GM10248 (cell line): ENCODE measurements around the gene RANBP1.

Experiments
- CTCF ChIA-PET: fragments of 300-600 bp; sonication (Branson Sonifier 250); formaldehyde crosslinking; extraction: SDS; loops from one replicate; lab custom pipeline; 2021; ENCODE audit warnings: antibody characterized with exemption; lab: Yijun Ruan, JAX
- POLR2A ChIA-PET: fragments of 350-650 bp; sonication (Branson Sonifier 250); formaldehyde crosslinking; extraction: SDS; loops from one replicate; lab custom pipeline; 2020; ENCODE audit warnings: antibody characterized with exemption; lab: Yijun Ruan, JAX
- DNase-seq: peaks from one replicate; pipeline ENCODE4 v3.0.0; 2012; ENCODE audit errors: extremely low spot score
- TF ChIP-seq, protein P1 (sequence below): IDR thresholded peaks from 2 replicates; pipeline ENCODE4 v1.5.1; 2012; ENCODE audit warnings: mild to moderate bottlenecking, low read depth; ENCODE audit errors: extremely low read depth, missing control alignments, control extremely low read depth

The RANBP1 gene

DNA sequence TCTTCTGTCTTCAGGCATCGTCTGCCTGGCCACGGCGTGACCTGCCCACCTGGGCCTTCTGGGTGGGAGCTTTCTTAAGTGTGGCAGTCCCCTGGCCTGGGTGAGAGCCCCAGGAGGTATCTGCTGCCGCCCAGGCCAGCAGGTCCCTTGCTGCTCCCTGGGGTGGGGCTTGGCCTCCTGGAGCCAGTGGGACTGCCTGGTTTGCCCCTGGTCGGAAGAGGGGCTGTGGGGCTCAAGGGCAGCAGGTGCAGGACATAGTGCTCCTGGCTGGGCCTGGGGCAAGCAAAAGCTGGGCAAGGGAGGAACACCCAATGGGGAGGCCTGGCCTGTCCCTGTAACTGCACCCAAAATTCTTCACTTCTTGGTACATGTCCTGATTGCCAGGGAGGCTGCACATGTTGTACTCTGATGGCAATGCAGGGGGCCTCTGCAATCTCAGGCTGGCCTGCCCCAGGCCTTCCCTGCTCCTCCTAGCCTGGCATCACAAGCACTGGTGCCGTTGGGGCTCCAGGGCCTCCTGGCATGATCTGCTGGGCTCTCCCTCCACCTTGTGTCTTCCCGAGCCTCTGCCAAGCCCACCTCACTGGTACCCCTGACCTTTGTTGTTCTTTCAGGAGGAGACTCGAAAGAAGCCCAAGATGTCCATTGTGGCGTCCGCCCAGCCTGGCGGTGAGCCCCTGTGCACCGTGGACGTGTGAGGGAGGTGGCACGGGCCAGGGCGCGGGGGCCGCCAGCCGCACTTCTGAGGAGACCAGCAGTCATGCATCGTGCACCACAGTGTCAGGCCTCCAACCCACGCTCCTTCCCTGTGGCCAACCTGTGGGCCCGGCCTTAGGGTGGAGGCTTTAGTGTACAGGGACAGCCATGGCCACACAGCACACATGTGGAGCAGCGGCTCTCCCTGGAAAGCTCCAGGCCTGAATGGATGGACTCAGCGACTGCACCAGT lies 6.2 kb upstream of the RANBP1 start:
- ChIA-PET CTCF (interaction anchor here (1.3 kb wide), 1 partner anchor 146 kb away, joined by 3 read pairs; no protein-coding TSS in a partner anchor), POLR2A (no interaction called here)
- no peak for DNase-seq
- TF ChIP-seq, protein P1, sequence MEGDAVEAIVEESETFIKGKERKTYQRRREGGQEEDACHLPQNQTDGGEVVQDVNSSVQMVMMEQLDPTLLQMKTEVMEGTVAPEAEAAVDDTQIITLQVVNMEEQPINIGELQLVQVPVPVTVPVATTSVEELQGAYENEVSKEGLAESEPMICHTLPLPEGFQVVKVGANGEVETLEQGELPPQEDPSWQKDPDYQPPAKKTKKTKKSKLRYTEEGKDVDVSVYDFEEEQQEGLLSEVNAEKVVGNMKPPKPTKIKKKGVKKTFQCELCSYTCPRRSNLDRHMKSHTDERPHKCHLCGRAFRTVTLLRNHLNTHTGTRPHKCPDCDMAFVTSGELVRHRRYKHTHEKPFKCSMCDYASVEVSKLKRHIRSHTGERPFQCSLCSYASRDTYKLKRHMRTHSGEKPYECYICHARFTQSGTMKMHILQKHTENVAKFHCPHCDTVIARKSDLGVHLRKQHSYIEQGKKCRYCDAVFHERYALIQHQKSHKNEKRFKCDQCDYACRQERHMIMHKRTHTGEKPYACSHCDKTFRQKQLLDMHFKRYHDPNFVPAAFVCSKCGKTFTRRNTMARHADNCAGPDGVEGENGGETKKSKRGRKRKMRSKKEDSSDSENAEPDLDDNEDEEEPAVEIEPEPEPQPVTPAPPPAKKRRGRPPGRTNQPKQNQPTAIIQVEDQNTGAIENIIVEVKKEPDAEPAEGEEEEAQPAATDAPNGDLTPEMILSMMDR, result no peak

DNA sequence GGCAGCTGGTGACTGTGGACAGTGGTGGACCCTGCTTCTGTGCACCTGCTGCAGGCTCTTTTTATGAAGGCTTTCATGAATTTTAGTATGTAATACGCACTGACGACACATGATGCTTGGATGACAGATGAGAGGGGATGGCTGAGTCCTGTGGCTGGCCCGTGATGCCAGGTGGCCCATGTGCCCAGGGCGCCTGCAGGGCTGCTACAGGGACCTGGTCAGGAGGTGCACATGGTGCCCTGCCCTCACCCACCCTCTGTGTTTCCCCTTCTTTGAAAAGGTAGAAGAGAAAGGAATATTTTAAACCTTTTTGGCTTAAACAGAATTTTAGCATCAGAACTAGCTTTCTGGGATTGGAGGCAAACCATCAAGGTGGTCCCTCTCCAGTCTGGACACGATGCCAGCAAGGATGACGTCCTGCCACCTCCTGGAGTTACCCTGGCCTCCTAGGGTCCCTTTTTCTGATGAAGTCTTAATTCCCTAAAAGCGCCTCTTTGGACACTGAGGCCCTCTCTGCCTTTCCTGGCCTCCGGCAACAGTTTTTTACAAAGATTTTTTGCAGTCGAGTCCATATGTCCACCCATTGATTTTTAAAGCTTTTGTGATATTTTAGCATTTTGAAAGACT lies 5.4 kb upstream of the RANBP1 start:
- POLR2A ChIA-PET, result no interaction called here
- TF ChIP-seq, protein P1, result no peak
- CTCF ChIA-PET, result interaction anchor here (0.8 to 1.3 kb wide), 5 partner anchors 16 to 146 kb away, joined by 3 to 4 read pairs (median 3); no protein-coding TSS in a partner anchor
- DNase-seq, result no peak

DNA sequence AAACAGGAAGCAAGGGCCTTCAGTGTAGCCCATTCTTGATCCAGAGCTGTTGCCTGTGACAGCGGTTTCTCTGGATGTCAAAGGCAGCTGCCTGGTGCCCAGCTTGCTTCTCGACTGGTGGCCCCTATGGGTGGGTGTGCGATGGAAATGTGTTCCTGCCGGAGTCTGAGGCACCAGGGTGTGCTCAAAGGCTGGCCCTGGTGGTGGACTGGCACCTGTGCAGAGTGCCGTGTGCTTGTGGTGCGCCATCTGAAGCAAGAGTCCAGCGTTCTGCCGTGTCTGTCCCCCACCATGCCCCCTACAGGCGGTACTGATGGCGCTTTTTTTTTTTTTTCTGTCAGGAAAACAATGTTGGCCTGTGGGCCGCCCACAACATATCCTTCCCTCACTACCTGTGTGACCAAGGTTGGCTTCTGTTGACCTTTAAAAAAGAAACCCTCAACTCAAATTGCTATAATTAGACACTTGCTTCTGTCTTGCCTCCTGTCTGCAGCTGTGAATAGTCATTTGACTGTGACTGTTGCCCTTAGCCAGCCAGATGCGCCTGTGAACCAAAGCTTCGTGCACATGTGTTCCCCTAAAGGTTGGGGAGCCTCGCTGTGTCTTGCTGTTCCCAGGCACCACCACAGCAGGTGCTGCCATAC lies 4.7 kb upstream of the RANBP1 start:
- ChIA-PET POLR2A (interaction anchor here (0.6 kb wide), 1 partner anchor 86 kb away, joined by 3 read pairs; no protein-coding TSS in a partner anchor), CTCF (interaction anchor here (0.7 to 1.6 kb wide), 8 partner anchors 17 to 147 kb away, joined by 3 to 4 read pairs (median 3); no protein-coding TSS in a partner anchor)
- peak; percentile 68 for DNase-seq

DNA sequence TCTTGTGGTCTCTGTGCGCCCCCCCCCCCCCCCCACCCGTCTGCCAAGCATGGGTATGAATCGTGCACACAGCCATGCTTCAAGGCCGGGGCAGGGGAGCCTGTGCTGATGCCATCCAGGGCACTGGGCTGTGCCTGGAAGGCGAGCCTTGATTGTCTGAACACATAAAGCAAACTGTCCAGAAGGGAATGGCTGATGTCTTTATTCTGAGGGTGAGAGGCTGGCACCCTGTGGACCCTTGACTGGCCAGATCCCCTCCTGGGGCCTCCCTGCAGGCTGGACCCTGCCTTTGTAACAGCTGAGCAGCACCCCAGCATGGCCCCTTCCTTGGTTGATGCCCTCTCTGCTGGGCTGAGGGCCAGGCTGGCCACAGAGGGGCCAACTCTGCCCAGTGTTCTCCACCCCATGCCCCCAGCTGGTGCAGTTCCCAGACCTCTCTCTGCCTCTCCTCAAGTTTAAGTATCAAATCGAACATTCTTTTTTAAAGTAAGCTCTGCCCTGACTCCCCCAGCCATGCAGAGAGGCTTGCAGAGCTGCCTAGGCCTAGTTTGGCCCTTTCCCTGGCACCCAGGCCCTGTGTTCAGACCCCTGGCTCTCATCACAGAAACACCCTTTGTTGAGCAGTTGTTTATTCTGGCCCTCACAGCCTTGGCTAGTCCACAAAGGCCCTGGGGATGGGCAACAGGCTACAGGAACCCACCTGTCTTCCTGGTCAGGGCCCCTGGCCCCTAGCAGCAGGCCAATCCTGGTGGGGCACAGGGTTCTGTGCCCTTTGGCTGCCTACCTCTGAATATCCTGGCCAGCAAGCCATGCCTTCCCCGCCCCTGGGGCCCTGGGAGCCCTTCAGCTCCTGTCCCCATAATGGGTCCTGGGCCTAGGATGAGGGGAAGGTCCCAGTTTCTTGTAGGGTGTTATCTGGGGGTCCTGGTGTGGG lies 3.9 kb upstream of the RANBP1 start:
- TF ChIP-seq, protein P1, result no peak
- CTCF ChIA-PET, result interaction anchor here (0.7 to 1.6 kb wide), 3 partner anchors 17 to 142 kb away, joined by 3 to 4 read pairs (median 3); no protein-coding TSS in a partner anchor
- DNase-seq, result no peak
- POLR2A ChIA-PET, result no interaction called here

More for the DNA sequence above, 4.7 kb upstream of the RANBP1 start:
- TF ChIP-seq, protein P1, result no peak

DNA sequence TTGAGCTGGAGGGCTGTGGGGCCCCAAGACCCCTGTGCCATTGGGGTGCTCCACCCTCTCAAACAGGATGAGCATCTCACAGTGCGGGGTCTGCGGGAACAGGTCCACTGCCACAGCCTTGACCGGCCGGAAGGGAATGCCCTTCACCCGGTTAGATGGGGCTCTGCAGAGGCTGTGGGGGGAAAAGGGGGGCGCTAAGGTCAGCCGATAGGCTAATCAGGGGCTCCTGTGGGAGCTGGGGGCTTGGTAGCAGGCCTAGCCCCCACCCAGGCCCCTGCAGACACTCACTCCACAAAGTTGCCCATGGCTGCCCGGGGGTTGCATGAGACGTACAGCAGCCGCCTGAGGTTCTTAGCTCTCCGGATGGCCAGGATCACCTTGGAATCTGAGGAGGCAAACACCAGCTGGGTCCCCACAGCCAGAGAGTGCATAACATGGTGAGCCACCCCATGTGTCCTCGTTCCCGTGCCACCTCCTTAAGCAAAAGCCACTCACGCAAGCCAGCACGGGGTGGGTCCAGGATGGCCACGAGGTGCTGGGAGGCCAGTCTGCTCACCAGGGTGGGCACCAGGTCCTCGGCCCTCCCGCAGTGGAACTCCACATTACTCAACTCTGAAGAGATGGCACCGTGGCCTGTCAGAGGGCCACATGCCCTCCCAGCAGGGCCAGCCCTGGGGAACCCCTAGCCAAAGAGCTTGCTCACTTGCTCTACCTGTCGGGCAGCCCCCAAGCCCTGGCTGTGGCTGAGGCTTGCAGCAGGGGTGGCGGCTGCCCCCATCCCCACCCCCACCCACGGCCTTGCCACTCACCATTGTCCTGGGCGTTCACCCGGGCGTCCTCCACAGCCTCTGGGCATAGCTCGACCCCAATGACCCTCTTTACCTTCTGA lies 3.0 kb upstream of the RANBP1 start:
- ChIA-PET CTCF (interaction anchor here (1.4 to 1.6 kb wide), 2 partner anchors 16 to 143 kb away, joined by 3 to 4 read pairs; no protein-coding TSS in a partner anchor), POLR2A (no interaction called here)
- no peak for DNase-seq
- TF ChIP-seq, protein P1, result no peak
